GM12875 (cell line): ENCODE measurements around the gene C16orf96.

Source experiments
- H3K4me3 ChIP-seq: one replicate; pipeline ENCODE4 v1.5.1; 2011; ENCODE audit warnings: low read depth, low read length, control low read depth
- CTCF ChIP-seq: IDR thresholded peaks from 2 replicates; pipeline ENCODE4 v1.5.1; 2011; ENCODE audit warnings: low read depth, mild to moderate bottlenecking, control low read depth, inconsistent platforms, low read length, moderate library complexity, borderline replicate concordance; ENCODE audit not compliant: insufficient read depth

Gene C16orf96

GRCh38 chr16:4524571-4524970 is 31.6 kb upstream of the C16orf96 start:
- no peak for TF ChIP-seq CTCF
- H3K4me3 ChIP-seq: no peak overlapping the region

- TF ChIP-seq CTCF: no peak
Measured at GRCh38 chr16:4525069-4525468, 31.1 kb upstream of the C16orf96 start.

GRCh38 chr16:4525634-4526277 is 30.4 kb upstream of the C16orf96 start:
- H3K4me3 ChIP-seq: no peak overlapping the region
- no peak for TF ChIP-seq CTCF

More at GRCh38 chr16:4525069-4525468, 31.1 kb upstream of the C16orf96 start:
- H3K4me3 ChIP-seq: no peak overlapping the region

- TF ChIP-seq CTCF: no peak
- no peak overlapping the region for H3K4me3 ChIP-seq
Measured at GRCh38 chr16:4529085-4530060, 26.8 kb upstream of the C16orf96 start.

GRCh38 chr16:4531811-4532210 is 24.3 kb upstream of the C16orf96 start:
- TF ChIP-seq CTCF: no peak
- H3K4me3 ChIP-seq: no peak overlapping the region

- no peak overlapping the region for H3K4me3 ChIP-seq
- no peak for TF ChIP-seq CTCF
Measured at GRCh38 chr16:4532238-4532637, 23.9 kb upstream of the C16orf96 start.

GRCh38 chr16:4533490-4533889 is 22.6 kb upstream of the C16orf96 start:
- no peak for TF ChIP-seq CTCF
- no peak overlapping the region for H3K4me3 ChIP-seq
